Upper lobe of left lung (tissue), 4 donors: ENCODE measurements around the gene TMEM140.

Experiments
- POLR2AphosphoS5 ChIP-seq, 2 donors: sonication (generic); formaldehyde crosslinking; IDR thresholded peaks; one replicate each; pipeline ENCODE4 v1.5.1; 2017; ENCODE audit warnings: antibody characterized with exemption in 2 of 2
- TF ChIP-seq, protein P1 (sequence below), 6 experiments: fragments of 450-650 bp in 4 of 6; fragments of 200-600 bp in 2 of 6; sonication (generic) in 2 of 6; IDR thresholded peaks; one replicate each; pipeline ENCODE4 v1.5.1; 2016 to 2019; ENCODE audit warnings: antibody characterized with exemption in 6 of 6

DNA sequence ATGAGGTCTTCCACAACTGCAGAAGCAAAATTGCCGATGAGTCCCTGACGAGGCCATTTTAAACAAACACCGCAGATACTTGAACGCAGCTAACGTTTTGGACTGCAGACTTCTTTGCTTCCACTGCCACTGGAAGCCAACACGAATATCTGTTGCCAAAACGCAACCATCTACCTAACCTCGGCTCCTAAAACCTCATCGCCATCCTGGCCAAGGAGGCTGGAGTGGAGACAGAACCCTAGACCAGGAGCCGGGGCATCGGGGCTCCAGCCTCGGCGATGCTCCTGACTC is 63.0 kb downstream of the TMEM140 start:
- TF ChIP-seq POLR2AphosphoS5 (IDR thresholded peaks at IDR 0.05): no peak
- TF ChIP-seq, protein P1, sequence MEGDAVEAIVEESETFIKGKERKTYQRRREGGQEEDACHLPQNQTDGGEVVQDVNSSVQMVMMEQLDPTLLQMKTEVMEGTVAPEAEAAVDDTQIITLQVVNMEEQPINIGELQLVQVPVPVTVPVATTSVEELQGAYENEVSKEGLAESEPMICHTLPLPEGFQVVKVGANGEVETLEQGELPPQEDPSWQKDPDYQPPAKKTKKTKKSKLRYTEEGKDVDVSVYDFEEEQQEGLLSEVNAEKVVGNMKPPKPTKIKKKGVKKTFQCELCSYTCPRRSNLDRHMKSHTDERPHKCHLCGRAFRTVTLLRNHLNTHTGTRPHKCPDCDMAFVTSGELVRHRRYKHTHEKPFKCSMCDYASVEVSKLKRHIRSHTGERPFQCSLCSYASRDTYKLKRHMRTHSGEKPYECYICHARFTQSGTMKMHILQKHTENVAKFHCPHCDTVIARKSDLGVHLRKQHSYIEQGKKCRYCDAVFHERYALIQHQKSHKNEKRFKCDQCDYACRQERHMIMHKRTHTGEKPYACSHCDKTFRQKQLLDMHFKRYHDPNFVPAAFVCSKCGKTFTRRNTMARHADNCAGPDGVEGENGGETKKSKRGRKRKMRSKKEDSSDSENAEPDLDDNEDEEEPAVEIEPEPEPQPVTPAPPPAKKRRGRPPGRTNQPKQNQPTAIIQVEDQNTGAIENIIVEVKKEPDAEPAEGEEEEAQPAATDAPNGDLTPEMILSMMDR (IDR thresholded peaks at IDR 0.05): no peak
